ENCODE results near the gene EYS. TPM values are rescaled to one million over a fixed set of nuclear protein-coding genes. Genes with fewer than 3 reads are reported as not detected.

Gene EYS
- total and polyA plus RNA-seq, 2 of the 8 experiments (the other 6 are each of a cell fraction or from before 2014, with no cell fraction given): 0.05 to 0.13 TPM

DNA sequence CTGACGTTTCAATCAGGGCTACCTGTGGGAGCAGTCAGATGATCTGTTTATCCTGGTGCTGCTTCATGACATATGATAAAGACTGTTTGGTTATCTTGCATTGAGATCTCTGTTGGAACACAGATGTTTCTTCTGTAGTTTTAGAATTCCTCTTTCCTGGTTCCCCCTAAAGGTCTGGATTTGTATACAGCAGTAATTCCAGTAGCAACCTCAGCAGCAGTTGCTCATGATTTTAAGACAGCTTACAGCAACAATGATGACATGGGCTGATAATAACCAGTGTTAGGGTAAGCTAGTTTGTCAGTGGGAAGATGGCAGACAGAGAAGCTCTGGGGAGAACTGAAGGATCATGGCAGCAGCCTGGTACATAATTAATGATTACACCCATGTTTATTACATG lies 1632.0 kb downstream of the EYS start (continued):
- TF ChIP-seq HDAC2 (IDR thresholded peaks at IDR 0.05; ENCODE audit: borderline replicate concordance in 1 of 2, low read depth in 2 of 2, low read length in 2 of 2) (no peak), CREB1 (IDR thresholded peaks at IDR 0.05) (no peak), POLR2A (IDR thresholded peaks at IDR 0.05; ENCODE audit: control extremely low read depth in 1 of 2, low read depth in 2 of 2, low read length in 2 of 2) (no peak), SUZ12 (IDR thresholded peaks at IDR 0.05; ENCODE audit: low read length) (no peak), RXRA (IDR thresholded peaks at IDR 0.05; ENCODE audit: insufficient read depth, low read depth, low read length) (no peak), FOSL1 (IDR thresholded peaks at IDR 0.05; ENCODE audit: insufficient read depth, low read depth, low read length) (no peak), TEAD4 (IDR thresholded peaks at IDR 0.05; ENCODE audit: low read depth, low read length) (no peak), MAFK (IDR thresholded peaks at IDR 0.05; ENCODE audit: low read depth, low read length) (no peak), CBX5 (IDR thresholded peaks at IDR 0.05; ENCODE audit: low read depth, low read length) (no peak), CHD1 (IDR thresholded peaks at IDR 0.05; ENCODE audit: low read depth, low read length) (no peak), CEBPB (IDR thresholded peaks at IDR 0.05; ENCODE audit: low read depth, low read length) (no peak), KDM5A (IDR thresholded peaks at IDR 0.05; ENCODE audit: low read length) (no peak), EZH2 (IDR thresholded peaks at IDR 0.05; ENCODE audit: low read depth, low read length, severe bottlenecking) (no peak), SP2 (IDR thresholded peaks at IDR 0.05; ENCODE audit: low read length) (no peak), JUN (IDR thresholded peaks at IDR 0.05; ENCODE audit: low read depth, low read length) (no peak)
- TF ChIP-seq, protein P1, sequence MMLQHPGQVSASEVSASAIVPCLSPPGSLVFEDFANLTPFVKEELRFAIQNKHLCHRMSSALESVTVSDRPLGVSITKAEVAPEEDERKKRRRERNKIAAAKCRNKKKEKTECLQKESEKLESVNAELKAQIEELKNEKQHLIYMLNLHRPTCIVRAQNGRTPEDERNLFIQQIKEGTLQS (IDR thresholded peaks at IDR 0.05; ENCODE audit: insufficient read depth, low read depth, low read length): no peak
- TF ChIP-seq, protein P2, sequence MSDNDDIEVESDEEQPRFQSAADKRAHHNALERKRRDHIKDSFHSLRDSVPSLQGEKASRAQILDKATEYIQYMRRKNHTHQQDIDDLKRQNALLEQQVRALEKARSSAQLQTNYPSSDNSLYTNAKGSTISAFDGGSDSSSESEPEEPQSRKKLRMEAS (IDR thresholded peaks at IDR 0.05): no peak
- TF ChIP-seq, protein P3, sequence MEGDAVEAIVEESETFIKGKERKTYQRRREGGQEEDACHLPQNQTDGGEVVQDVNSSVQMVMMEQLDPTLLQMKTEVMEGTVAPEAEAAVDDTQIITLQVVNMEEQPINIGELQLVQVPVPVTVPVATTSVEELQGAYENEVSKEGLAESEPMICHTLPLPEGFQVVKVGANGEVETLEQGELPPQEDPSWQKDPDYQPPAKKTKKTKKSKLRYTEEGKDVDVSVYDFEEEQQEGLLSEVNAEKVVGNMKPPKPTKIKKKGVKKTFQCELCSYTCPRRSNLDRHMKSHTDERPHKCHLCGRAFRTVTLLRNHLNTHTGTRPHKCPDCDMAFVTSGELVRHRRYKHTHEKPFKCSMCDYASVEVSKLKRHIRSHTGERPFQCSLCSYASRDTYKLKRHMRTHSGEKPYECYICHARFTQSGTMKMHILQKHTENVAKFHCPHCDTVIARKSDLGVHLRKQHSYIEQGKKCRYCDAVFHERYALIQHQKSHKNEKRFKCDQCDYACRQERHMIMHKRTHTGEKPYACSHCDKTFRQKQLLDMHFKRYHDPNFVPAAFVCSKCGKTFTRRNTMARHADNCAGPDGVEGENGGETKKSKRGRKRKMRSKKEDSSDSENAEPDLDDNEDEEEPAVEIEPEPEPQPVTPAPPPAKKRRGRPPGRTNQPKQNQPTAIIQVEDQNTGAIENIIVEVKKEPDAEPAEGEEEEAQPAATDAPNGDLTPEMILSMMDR (IDR thresholded peaks at IDR 0.05; ENCODE audit: control extremely low read depth in 1 of 3, insufficient read depth in 1 of 3, low read depth in 1 of 3, low read length in 3 of 3): no peak

Measured in H1 (cell line).